ENCODE data around the gene SLC43A3.
"Not testable (repeated sequence)": the region's sequence is repeated elsewhere in the genome, so short reads cannot be mapped to it uniquely, and the experiment has no call there.

The SLC43A3 gene

GRCh38 chr11:57379732-57380131 lies 47.2 kb downstream of the SLC43A3 start:
- DNase-seq (ENCODE audit: low read depth): peak; percentile 33

GRCh38 chr11:57378186-57378585 lies 48.7 kb downstream of the SLC43A3 start:
- DNase-seq (ENCODE audit: low read depth): no peak

GRCh38 chr11:57377107-57377506 lies 49.8 kb downstream of the SLC43A3 start:
- no peak for DNase-seq (ENCODE audit: low read depth)

GRCh38 chr11:57376095-57377090 lies 50.5 kb downstream of the SLC43A3 start:
- no peak for DNase-seq (ENCODE audit: low read depth)

GRCh38 chr11:57375490-57375889 lies 51.4 kb downstream of the SLC43A3 start:
- no peak for DNase-seq (ENCODE audit: low read depth)

GRCh38 chr11:57374966-57375365 lies 52.0 kb downstream of the SLC43A3 start:
- no peak for DNase-seq (ENCODE audit: low read depth)

GRCh38 chr11:57373146-57373545 lies 53.8 kb downstream of the SLC43A3 start:
- no peak for DNase-seq (ENCODE audit: low read depth)

- DNase-seq (ENCODE audit: low read depth): no peak
Measured at GRCh38 chr11:57370941-57371340, 56.0 kb downstream of the SLC43A3 start.

GRCh38 chr11:57370251-57370650 lies 56.7 kb downstream of the SLC43A3 start:
- DNase-seq (ENCODE audit: low read depth): peak; percentile 68

GRCh38 chr11:57368845-57369232 lies 58.1 kb downstream of the SLC43A3 start:
- no peak for DNase-seq (ENCODE audit: low read depth)

GRCh38 chr11:57368106-57368844 lies 58.6 kb downstream of the SLC43A3 start:
- DNase-seq (ENCODE audit: low read depth): no peak

- DNase-seq (ENCODE audit: low read depth): no peak
Measured at GRCh38 chr11:57364851-57365660, 61.9 kb downstream of the SLC43A3 start.

GRCh38 chr11:57363131-57364080 lies 63.5 kb downstream of the SLC43A3 start:
- DNase-seq (ENCODE audit: low read depth): no peak

GRCh38 chr11:57361926-57362325 lies 65.0 kb downstream of the SLC43A3 start:
- DNase-seq (ENCODE audit: low read depth): no peak

GRCh38 chr11:57361420-57361819 lies 65.5 kb downstream of the SLC43A3 start:
- DNase-seq (ENCODE audit: low read depth): not testable (repeated sequence)

GRCh38 chr11:57360991-57361390 lies 65.9 kb downstream of the SLC43A3 start:
- no peak for DNase-seq (ENCODE audit: low read depth)

GRCh38 chr11:57359896-57360690 lies 66.8 kb downstream of the SLC43A3 start:
- no peak for DNase-seq (ENCODE audit: low read depth)

- DNase-seq (ENCODE audit: low read depth): no peak
Measured at GRCh38 chr11:57359396-57359795, 67.5 kb downstream of the SLC43A3 start.

GRCh38 chr11:57358991-57359390 lies 67.9 kb downstream of the SLC43A3 start:
- no peak for DNase-seq (ENCODE audit: low read depth)

GRCh38 chr11:57358543-57358961 lies 68.4 kb downstream of the SLC43A3 start:
- no peak for DNase-seq (ENCODE audit: low read depth)
